T-helper 2 cell treated with Interferon-gamma antibody and Interleukin-4, amounts not matched to agents 5 μg/mL and 100 μg/mL, for 36 hours (primary cell): ENCODE measurements around the gene DDX47.
A peak's percentile ranks its signal among the peaks of the same experiment; 100 is the strongest.
"Not testable (repeated sequence)": the region's sequence is repeated elsewhere in the genome, so short reads cannot be mapped to it uniquely, and the experiment has no call there.

Experiments
- DNase-seq: peaks from one replicate; pipeline ENCODE4 v3.0.0; 2021; ENCODE audit warnings: low spot score
- H3K27ac Mint-ChIP-seq: one replicate; pipeline ENCODE4 v1.8.0; 2021; ENCODE audit warnings: mild to moderate bottlenecking, mixed read lengths
- H3K27me3 Mint-ChIP-seq: one replicate; pipeline ENCODE4 v1.8.0; 2021; ENCODE audit warnings: low read depth, mixed read lengths
- H3K36me3 Mint-ChIP-seq: one replicate; pipeline ENCODE4 v1.8.0; 2021; ENCODE audit warnings: low read depth, mixed read lengths
- H3K4me1 Mint-ChIP-seq: one replicate; pipeline ENCODE4 v1.8.0; 2021; ENCODE audit warnings: low read depth, mixed read lengths
- H3K4me3 Mint-ChIP-seq: one replicate; pipeline ENCODE4 v1.8.0; 2022; ENCODE audit warnings: mild to moderate bottlenecking, moderate library complexity, mixed read lengths
- H3K9me3 Mint-ChIP-seq: one replicate; pipeline ENCODE4 v1.8.0; 2021; ENCODE audit warnings: mixed read lengths

The DDX47 gene

DNA sequence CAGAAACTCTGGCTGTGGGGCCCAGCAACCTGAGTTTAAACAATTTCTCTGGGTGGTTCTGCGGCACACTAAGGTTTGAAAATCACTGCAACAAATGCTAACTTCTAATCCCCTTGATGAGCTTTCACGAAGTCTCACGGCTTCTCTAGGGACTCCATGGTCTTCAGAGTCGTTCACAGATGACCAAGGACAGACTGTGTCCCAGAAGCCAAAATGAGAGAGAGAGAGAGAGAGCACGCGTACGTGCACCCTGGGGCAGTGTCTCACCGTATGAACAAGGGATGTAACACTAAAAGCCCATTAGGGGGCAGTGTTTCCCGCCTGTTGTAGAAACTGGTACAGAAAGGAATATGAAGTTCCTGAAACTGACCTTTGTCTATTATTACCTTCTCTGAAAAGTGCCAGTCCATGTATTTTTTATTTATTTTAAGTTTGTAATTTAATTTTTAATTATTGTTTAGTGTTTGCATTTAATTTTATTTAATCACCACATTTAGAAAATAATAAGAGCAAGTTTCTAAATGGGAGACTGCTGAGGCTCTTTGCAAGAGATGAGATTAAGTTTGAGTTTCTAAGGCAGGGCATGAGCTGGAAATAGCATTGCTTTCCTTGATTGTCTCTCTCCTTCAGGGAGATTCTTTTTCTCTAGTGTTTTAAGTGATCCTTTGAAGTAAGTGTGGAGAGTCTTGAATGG, 24.3 kb upstream of the DDX47 start:
- Mint-ChIP-seq H3K36me3 (peaks cover 2% of the 10 kb centered on the region), H3K4me1 (peaks cover 36% of the 10 kb centered on the region), H3K4me3 (peak overlapping the region; percentile 85), H3K27me3 (no peaks in the 10 kb centered on the region), H3K27ac (peak overlapping the region; percentile 87), H3K9me3 (no peaks in the 10 kb centered on the region)
- DNase-seq = peak; percentile 50

- Mint-ChIP-seq H3K4me1 (peaks cover 18% of the 10 kb centered on the region), H3K36me3 (peaks cover 2% of the 10 kb centered on the region), H3K27ac (no peak overlapping the region), H3K4me3 (no peak overlapping the region), H3K27me3 (no peaks in the 10 kb centered on the region), H3K9me3 (no peaks in the 10 kb centered on the region)
- no peak for DNase-seq
These were observed 22.2 kb upstream of the DDX47 start for GRCh38 chr12:12790956-12791355.

DNA sequence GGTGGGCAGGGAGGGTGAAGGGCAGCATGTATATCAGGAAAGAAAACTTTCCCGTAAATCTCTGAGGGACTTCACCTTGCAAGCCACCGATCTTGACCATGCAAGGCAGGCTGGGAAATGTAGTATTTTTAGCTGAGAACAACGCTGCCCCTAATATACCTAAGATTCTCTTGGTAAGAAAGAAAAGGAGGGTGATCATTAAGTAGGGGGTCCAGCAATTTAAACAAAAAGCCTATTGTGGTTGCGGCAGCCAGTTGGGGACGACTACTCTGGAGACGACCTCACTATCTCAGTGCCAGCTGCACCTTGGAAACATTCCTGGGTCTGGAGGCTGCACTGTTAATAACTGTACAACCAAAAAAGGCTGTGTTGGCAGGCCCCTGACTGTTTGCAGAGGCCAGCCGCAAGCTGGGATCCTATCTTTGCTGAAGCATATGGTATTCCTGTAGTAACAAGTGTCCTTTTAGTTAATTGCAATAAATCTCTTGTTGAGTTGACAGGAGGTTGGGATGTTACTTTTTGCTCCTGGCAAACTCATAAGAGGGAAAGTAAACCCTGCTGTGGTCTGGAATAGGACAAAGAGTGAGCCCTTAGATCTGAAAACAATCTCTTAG, 21.3 kb upstream of the DDX47 start:
- H3K9me3 Mint-ChIP-seq = no peaks in the 10 kb centered on the region
- H3K36me3 Mint-ChIP-seq = peaks cover 2% of the 10 kb centered on the region
- H3K4me1 Mint-ChIP-seq = peaks cover 13% of the 10 kb centered on the region
- no peak overlapping the region for H3K4me3 Mint-ChIP-seq
- no peak for DNase-seq
- no peaks in the 10 kb centered on the region for H3K27me3 Mint-ChIP-seq
- no peak overlapping the region for H3K27ac Mint-ChIP-seq

- peaks cover 14% of the 10 kb centered on the region for H3K4me1 Mint-ChIP-seq
- no peaks in the 10 kb centered on the region for H3K27me3 Mint-ChIP-seq
- no peaks in the 10 kb centered on the region for H3K9me3 Mint-ChIP-seq
- H3K27ac Mint-ChIP-seq = no peak overlapping the region
- H3K4me3 Mint-ChIP-seq = no peak overlapping the region
- H3K36me3 Mint-ChIP-seq = peaks cover 2% of the 10 kb centered on the region
- no peak for DNase-seq
These were observed 20.7 kb upstream of the DDX47 start for GRCh38 chr12:12792421-12792820.

DNA sequence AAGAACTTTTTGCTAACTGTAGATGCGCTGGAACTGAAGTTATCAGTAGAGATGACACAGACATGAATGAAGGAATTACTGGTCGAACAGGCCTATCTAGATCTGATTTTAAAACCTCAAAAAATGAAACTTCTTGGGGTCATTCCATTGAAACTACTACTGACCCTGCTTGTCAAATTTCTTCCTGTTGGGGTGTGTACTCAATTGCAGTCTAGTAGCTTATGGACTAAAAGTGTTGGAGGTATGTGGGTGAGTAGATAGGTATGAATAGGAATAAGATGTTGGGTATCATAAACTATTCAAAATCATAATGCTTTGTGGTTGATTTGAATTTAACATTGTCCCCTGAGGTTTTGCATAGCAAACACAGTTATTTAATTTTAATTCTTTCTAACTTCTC, 18.5 kb upstream of the DDX47 start:
- no peak for DNase-seq
- Mint-ChIP-seq H3K9me3 (no peaks in the 10 kb centered on the region), H3K4me1 (peaks cover 6% of the 10 kb centered on the region), H3K36me3 (no peaks in the 10 kb centered on the region), H3K27me3 (no peaks in the 10 kb centered on the region), H3K4me3 (no peak overlapping the region), H3K27ac (no peak overlapping the region)

DNA sequence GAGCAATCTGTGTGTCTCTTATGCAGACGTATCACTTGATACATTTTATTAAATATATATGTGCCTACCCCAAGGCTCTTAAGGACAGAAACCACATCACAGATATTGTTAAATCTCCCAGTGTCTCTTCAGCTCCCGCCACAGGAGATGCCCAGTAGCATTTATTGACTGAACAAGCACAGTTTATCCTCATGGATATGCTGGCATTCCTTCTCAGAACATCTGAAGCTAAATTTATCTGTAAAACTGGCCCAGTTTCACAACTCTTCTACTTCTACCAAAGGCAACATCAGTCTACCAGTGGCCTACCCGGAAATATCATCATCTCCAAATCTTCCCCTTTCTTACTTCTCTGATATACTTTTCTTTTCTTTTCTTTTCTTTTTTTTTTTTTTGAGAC, 17.0 kb upstream of the DDX47 start:
- no peak for DNase-seq
- no peaks in the 10 kb centered on the region for H3K36me3 Mint-ChIP-seq
- no peaks in the 10 kb centered on the region for H3K9me3 Mint-ChIP-seq
- H3K4me1 Mint-ChIP-seq = peaks cover 11% of the 10 kb centered on the region
- H3K27me3 Mint-ChIP-seq = no peaks in the 10 kb centered on the region
- H3K4me3 Mint-ChIP-seq = no peak overlapping the region
- no peak overlapping the region for H3K27ac Mint-ChIP-seq

DNA sequence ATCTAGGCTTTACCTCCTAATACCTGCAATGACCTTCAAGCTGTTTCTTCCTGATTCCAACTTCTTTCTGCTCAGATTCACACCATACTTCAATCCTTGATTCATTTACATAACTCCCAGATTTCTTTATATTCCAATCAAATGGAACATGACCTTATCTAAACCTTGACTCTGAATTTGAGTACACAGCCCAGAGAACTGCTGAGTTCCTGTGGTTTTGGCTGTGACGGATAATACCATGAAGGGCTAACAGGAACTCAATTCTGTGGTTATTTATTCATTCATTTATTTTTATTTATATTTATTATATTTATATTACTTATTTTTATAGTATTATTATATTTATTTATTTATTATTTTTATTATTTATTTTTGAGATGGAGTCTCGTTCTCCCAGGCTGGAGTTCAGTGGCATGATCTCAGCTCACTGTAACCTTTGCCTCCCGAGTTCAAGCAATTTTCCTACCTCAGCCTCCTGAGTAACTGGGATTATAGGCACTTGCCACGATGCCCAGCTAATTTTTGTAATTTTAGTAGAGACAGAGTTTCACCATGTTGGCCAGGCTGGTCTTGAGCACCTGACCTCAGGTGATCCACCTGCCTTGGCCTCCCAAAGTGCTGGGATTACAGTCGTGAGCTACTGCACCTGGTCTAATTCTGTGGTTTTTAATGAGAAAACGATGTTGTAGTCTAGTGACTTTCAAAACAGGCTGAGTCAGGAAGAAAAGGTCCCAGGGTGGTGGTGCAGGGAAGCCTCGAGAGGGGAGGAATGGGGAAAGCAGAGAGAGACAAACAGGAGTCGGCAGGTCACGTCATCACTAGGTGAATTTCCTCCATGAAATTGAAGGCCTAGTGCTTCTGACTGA, 16.0 kb upstream of the DDX47 start:
- no peaks in the 10 kb centered on the region for H3K9me3 Mint-ChIP-seq
- no peaks in the 10 kb centered on the region for H3K27me3 Mint-ChIP-seq
- H3K36me3 Mint-ChIP-seq = peaks cover under 1% of the 10 kb centered on the region
- DNase-seq = no peak
- H3K4me1 Mint-ChIP-seq = peaks cover 15% of the 10 kb centered on the region
- H3K27ac Mint-ChIP-seq = no peak overlapping the region
- H3K4me3 Mint-ChIP-seq = no peak overlapping the region

DNA sequence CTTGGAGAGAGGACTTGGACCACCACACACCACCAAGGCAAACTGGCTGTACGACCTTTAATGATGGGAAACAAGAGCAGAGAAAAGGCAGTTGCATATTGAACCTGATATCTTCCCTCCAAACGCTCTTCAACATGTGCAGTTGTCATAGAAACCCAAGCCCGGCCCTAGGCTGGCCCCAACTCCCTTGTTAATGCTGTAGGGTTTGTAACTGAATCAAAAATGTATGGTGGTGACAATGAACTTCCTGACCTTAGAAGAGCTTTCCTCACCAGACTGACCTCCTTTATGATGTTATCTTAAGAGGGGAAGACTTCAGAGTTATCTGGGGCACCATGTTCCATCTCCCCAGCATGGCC, 15.4 kb upstream of the DDX47 start:
- H3K27ac Mint-ChIP-seq = no peak overlapping the region
- H3K36me3 Mint-ChIP-seq = peaks cover 3% of the 10 kb centered on the region
- no peaks in the 10 kb centered on the region for H3K27me3 Mint-ChIP-seq
- H3K9me3 Mint-ChIP-seq = no peaks in the 10 kb centered on the region
- no peak for DNase-seq
- peaks cover 19% of the 10 kb centered on the region for H3K4me1 Mint-ChIP-seq
- no peak overlapping the region for H3K4me3 Mint-ChIP-seq

- DNase-seq = no peak
- Mint-ChIP-seq H3K27ac (no peak overlapping the region), H3K4me1 (peaks cover 24% of the 10 kb centered on the region), H3K27me3 (no peaks in the 10 kb centered on the region), H3K9me3 (no peaks in the 10 kb centered on the region), H3K36me3 (peaks cover 3% of the 10 kb centered on the region), H3K4me3 (no peak overlapping the region)
These were observed 14.7 kb upstream of the DDX47 start for GRCh38 chr12:12798480-12798879.

GRCh38 chr12:12799163-12799920, 13.8 kb upstream of the DDX47 start:
- peaks cover 29% of the 10 kb centered on the region for H3K4me1 Mint-ChIP-seq
- H3K27ac Mint-ChIP-seq = no peak overlapping the region

DNA sequence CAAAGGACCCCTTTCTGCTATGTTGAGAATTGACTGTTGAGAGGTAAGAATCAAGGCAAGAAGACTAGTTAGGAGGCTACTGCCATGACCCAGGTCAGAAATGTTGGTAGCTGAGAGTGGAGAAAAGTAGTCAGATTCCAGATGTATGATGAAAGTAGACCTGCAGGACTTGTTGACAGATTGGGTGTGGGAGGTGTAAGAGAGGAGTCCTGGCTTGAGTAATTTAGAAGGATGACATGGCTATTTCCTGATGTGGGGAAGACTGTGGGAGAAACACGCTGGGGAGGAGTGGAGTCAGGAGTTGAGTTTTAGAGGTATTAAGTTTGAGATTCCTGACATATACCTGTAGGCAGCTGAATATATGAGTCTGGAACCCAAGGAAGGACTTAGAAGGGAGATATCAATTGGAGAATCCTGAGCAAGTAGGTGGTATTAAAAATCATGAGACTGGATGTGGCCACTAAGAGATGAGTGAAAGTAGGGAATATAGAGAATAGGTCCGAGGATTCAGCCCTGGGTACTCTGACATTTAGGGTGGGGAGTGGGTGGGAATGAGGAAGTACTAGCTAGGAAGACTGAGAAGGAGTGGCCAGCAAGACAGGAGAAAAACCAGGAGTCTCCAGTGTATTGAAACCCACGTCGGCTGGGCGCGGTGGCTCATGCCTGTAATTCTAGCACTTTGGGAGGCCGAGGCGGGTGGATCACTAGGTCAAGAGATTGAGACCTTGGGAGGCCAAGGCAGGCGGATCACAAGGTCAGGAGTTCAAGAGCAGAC, 12.6 kb upstream of the DDX47 start:
- Mint-ChIP-seq H3K4me1 (peaks cover 36% of the 10 kb centered on the region), H3K27me3 (no peaks in the 10 kb centered on the region), H3K36me3 (peaks cover 5% of the 10 kb centered on the region), H3K4me3 (no peak overlapping the region), H3K27ac (peak overlapping the region; percentile 33), H3K9me3 (no peaks in the 10 kb centered on the region)
- DNase-seq = no peak

More at GRCh38 chr12:12799163-12799920, 13.8 kb upstream of the DDX47 start:
- H3K36me3 Mint-ChIP-seq = peaks cover 3% of the 10 kb centered on the region
- no peaks in the 10 kb centered on the region for H3K9me3 Mint-ChIP-seq
- H3K27me3 Mint-ChIP-seq = no peaks in the 10 kb centered on the region
- DNase-seq = no peak
- H3K4me3 Mint-ChIP-seq = no peak overlapping the region

DNA sequence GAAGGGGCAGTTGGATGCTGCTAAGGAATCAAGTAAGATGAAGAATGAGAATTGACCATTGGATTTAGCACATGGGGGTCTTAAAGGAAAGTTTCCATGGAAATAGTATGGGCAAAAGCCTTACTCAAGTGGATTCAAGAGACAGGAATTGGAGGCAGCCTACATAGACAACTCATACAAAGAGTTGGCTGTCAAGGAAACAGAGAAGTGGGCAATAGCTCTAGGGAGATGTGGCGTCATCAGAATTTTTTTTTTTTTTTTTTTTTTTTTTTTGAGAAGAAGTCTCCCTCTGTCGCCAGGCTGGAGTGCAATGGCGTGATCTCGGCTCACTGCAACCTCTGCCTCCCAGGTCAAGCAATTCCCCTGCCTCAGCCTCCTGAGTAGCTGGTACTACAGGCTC, 11.5 kb upstream of the DDX47 start:
- H3K36me3 Mint-ChIP-seq, H3K9me3 Mint-ChIP-seq, H3K4me3 Mint-ChIP-seq, H3K27ac Mint-ChIP-seq, H3K27me3 Mint-ChIP-seq, DNase-seq: not testable (repeated sequence)
- H3K4me1 Mint-ChIP-seq = peaks cover 40% of the 10 kb centered on the region

DNA sequence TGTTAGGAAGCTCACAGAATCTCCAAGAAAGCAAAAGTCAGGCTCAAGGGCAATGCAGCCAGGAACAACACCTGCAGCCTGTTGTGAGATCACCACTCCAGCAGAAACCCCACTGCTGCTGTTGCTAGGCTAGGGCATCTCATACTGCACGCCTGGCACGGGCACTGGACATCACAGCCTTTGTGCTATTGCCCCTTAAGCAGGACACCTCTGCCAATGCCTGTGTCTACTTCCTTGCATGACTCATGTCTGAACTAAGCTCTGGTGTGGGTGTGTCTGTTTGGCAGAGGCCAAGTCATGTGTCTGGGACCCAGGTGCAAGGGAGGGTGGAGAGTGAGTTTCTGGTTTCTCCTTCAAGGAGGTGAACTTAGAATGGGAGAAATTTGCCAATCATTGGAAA, 10.0 kb upstream of the DDX47 start:
- Mint-ChIP-seq H3K27ac (peak overlapping the region; percentile 46), H3K36me3 (peaks cover 5% of the 10 kb centered on the region), H3K9me3 (no peaks in the 10 kb centered on the region), H3K4me3 (peak overlapping the region; percentile 45), H3K27me3 (no peaks in the 10 kb centered on the region), H3K4me1 (peaks cover 45% of the 10 kb centered on the region)
- DNase-seq = peak; percentile 45
